GM18526 (cell line): ENCODE data around the gene PSIP1.

Experiments
- POLR2A ChIP-seq: IDR thresholded peaks from 3 replicates; pipeline ENCODE4 v1.6.1; 2011; ENCODE audit not compliant: insufficient read length; ENCODE audit errors: extremely low read depth

The PSIP1 gene

GRCh38 chr9:15469862-15470261 lies 40.9 kb downstream of the PSIP1 start:
- TF ChIP-seq POLR2A = no peak

- no peak for TF ChIP-seq POLR2A
Measured at GRCh38 chr9:15469406-15469805, 41.4 kb downstream of the PSIP1 start.

- no peak for TF ChIP-seq POLR2A
Measured at GRCh38 chr9:15468145-15468544, 42.6 kb downstream of the PSIP1 start.

- no peak for TF ChIP-seq POLR2A
Measured at GRCh38 chr9:15461601-15462000, 49.2 kb downstream of the PSIP1 start.

- no peak for TF ChIP-seq POLR2A
Measured at GRCh38 chr9:15461056-15461455, 49.7 kb downstream of the PSIP1 start.

GRCh38 chr9:15453956-15454355 lies 56.8 kb downstream of the PSIP1 start:
- no peak for TF ChIP-seq POLR2A

- no peak for TF ChIP-seq POLR2A
Measured at GRCh38 chr9:15444141-15444540, 66.6 kb downstream of the PSIP1 start.

GRCh38 chr9:15438891-15439290 lies 71.9 kb downstream of the PSIP1 start:
- no peak for TF ChIP-seq POLR2A

GRCh38 chr9:15433661-15434060 lies 77.1 kb downstream of the PSIP1 start:
- TF ChIP-seq POLR2A = no peak

- no peak for TF ChIP-seq POLR2A
Measured at GRCh38 chr9:15433191-15433590, 77.6 kb downstream of the PSIP1 start.

GRCh38 chr9:15430920-15431844 lies 79.6 kb downstream of the PSIP1 start:
- TF ChIP-seq POLR2A = no peak

- no peak for TF ChIP-seq POLR2A
Measured at GRCh38 chr9:15426019-15426418, 84.8 kb downstream of the PSIP1 start.

GRCh38 chr9:15423231-15423985 lies 87.4 kb downstream of the PSIP1 start:
- TF ChIP-seq POLR2A = no peak

- peak; percentile 90 for TF ChIP-seq POLR2A
Measured at GRCh38 chr9:15422372-15423230, 88.2 kb downstream of the PSIP1 start, which contains the start of gene SNAPC3. Gene SNAPC3, plus strand, starts transcription at chr9:15422876. Its CDS starts 4 bp downstream, at chr9:15422880.

- TF ChIP-seq POLR2A = no peak
Measured at GRCh38 chr9:15421990-15422371, 88.8 kb downstream of the PSIP1 start.
